Epithelial cell of esophagus (primary cell): ENCODE measurements around the gene FAM236A.
"Not testable (repeated sequence)": the region's sequence is repeated elsewhere in the genome, so short reads cannot be mapped to it uniquely, and the experiment has no call there.

Source experiments
- DNase-seq: peaks from one replicate; pipeline ENCODE4 v3.0.0; 2010; ENCODE audit warnings: low read depth
- H3K4me3 ChIP-seq: 2 replicates; pipeline ENCODE4 v1.5.1; 2011; ENCODE audit warnings: mild to moderate bottlenecking, low read length, control low read depth

Gene FAM236A

GRCh38 chrX:72937906-72938305 is at the start of gene FAM236A:
Gene FAM236A (plus strand): TSS chrX:72938206. CDS start chrX:72938263, 57 bp downstream.
- H3K4me3 ChIP-seq, DNase-seq: not testable (repeated sequence)

- not testable (repeated sequence) for H3K4me3 ChIP-seq, DNase-seq
Observed at GRCh38 chrX:72889740-72890139, 48.3 kb upstream of the FAM236A start.

- DNase-seq: not testable (repeated sequence)
Observed at GRCh38 chrX:72912315-72912714, 25.7 kb upstream of the FAM236A start, which contains the start of gene FAM236C. Gene FAM236C (plus strand): TSS chrX:72912615. CDS start chrX:72912715, 100 bp downstream.

GRCh38 chrX:72916096-72916495 is 21.9 kb upstream of the FAM236A start:
- not testable (repeated sequence) for DNase-seq, H3K4me3 ChIP-seq

More at GRCh38 chrX:72912315-72912714, 25.7 kb upstream of the FAM236A start, which contains the start of gene FAM236C:
- H3K4me3 ChIP-seq: not testable (repeated sequence)

GRCh38 chrX:72932283-72932682 is 5.7 kb upstream of the FAM236A start:
- not testable (repeated sequence) for H3K4me3 ChIP-seq, DNase-seq

- not testable (repeated sequence) for H3K4me3 ChIP-seq, DNase-seq
Observed at GRCh38 chrX:72936455-72936854, 1.6 kb upstream of the FAM236A start.

- not testable (repeated sequence) for H3K4me3 ChIP-seq, DNase-seq
Observed at GRCh38 chrX:72936882-72937455, 1.0 kb upstream of the FAM236A start.

GRCh38 chrX:72942272-72942671 is 4.3 kb downstream of the FAM236A start:
- not testable (repeated sequence) for H3K4me3 ChIP-seq, DNase-seq

- DNase-seq, H3K4me3 ChIP-seq: not testable (repeated sequence)
Observed at GRCh38 chrX:72943035-72943818, 5.2 kb downstream of the FAM236A start.

GRCh38 chrX:72943819-72944169 is 5.8 kb downstream of the FAM236A start, which contains the start of gene DMRTC1:
Gene DMRTC1 (minus strand): TSS chrX:72943837. CDS start chrX:72875694, 68,143 bp downstream.
- DNase-seq, H3K4me3 ChIP-seq: not testable (repeated sequence)

- not testable (repeated sequence) for DNase-seq, H3K4me3 ChIP-seq
Observed at GRCh38 chrX:72959971-72960370, 22.0 kb downstream of the FAM236A start.

GRCh38 chrX:72971859-72972258 is 33.9 kb downstream of the FAM236A start:
- DNase-seq, H3K4me3 ChIP-seq: not testable (repeated sequence)

GRCh38 chrX:72974885-72975284 is 36.9 kb downstream of the FAM236A start:
- not testable (repeated sequence) for DNase-seq

GRCh38 chrX:72980894-72981469 is 43.0 kb downstream of the FAM236A start:
- not testable (repeated sequence) for DNase-seq, H3K4me3 ChIP-seq

More at GRCh38 chrX:72974885-72975284, 36.9 kb downstream of the FAM236A start:
- H3K4me3 ChIP-seq: not testable (repeated sequence)
